Choroid plexus epithelial cell (primary cell): ENCODE data around the gene POC1A.

Source experiments
- DNase-seq: peaks from one replicate; pipeline ENCODE4 v3.0.0-alpha.2; 2010; ENCODE audit warnings: low read depth
- H3K4me3 ChIP-seq: 2 replicates; pipeline ENCODE4 v1.5.1; 2011; ENCODE audit warnings: low read depth, mild to moderate bottlenecking, control low read depth, low read length, moderate library complexity
- TF ChIP-seq, protein P1 (sequence below): conservative IDR thresholded peaks from 2 replicates; pipeline ENCODE4 v1.5.1; 2011; ENCODE audit warnings: low read depth, mild to moderate bottlenecking, control low read depth, inconsistent platforms, low read length, moderate library complexity

The POC1A gene

DNA sequence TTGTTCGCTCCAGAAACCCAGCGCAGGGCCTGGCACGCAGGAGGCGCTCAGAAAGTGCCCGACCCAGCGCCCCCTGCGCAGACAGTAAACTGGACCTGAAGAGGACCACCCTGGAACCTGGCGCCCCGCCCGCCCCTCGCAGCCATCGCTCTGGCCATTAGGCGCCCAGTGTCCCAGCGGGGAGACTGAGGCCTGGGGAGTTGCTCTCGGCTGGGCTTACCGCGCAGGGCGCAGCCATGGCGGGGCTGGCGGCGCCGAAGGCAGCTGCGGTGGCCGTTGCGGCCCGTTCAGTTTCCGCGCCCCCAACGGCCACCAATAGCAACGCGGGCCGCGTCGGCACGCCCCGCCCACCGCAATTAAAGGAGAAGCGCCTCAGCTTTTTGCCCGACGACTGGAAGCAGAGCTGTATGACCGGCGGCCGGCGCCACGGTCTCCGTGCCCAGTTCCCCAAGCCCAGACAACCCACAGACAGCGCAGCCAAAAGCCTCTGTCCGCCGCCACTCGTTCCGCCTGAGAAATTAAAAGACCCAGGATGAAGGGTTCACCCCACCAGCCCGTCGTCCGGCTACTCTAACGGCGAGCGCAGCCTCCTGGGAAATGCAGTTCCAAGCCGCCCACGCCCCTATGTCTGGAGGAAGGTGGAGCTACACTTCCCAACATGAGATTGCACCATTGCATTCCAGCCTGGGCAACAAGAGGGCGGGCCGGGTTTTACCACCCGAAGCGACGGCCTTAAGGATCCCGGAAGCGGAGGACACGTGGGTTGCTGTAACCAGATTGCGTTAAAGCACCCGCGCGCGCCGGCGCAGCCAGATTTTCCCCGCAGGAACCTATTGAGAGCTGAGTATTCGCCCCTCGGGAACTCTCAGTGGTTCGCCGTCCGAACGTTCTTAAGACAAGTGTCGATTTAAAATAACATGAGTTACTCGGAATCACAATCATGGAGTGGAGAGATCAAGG is at the start of gene POC1A:
TSS of gene POC1A (minus strand) at position 289 of the 960 bp plus-strand sequence. CDS start at position 238, 51 bp downstream.
- H3K4me3 ChIP-seq: peak within 1 kb of the TSS; percentile 82
- TF ChIP-seq, protein P1, sequence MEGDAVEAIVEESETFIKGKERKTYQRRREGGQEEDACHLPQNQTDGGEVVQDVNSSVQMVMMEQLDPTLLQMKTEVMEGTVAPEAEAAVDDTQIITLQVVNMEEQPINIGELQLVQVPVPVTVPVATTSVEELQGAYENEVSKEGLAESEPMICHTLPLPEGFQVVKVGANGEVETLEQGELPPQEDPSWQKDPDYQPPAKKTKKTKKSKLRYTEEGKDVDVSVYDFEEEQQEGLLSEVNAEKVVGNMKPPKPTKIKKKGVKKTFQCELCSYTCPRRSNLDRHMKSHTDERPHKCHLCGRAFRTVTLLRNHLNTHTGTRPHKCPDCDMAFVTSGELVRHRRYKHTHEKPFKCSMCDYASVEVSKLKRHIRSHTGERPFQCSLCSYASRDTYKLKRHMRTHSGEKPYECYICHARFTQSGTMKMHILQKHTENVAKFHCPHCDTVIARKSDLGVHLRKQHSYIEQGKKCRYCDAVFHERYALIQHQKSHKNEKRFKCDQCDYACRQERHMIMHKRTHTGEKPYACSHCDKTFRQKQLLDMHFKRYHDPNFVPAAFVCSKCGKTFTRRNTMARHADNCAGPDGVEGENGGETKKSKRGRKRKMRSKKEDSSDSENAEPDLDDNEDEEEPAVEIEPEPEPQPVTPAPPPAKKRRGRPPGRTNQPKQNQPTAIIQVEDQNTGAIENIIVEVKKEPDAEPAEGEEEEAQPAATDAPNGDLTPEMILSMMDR: no peak
- DNase-seq: peak; percentile 99

DNA sequence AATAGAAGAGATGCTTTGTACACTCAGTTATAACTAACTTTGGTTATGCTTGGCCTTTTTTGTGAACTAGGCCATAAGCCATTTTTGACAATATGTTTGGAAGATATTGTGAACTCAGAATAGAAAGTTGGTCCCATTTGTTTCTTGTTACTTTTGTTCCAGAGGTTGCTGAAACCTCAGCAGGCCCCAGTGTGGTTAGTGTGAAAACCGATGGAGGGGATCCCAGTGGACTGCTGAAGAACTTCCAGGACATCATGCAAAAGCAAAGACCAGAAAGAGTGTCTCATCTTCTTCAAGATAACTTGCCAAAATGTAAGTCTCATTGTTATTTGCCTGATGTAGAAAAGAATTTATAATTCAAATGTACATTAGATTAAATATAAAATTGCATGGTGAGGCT is 49.5 kb upstream of the POC1A start:
- no peak for DNase-seq
- no peak overlapping the region for H3K4me3 ChIP-seq
- TF ChIP-seq, protein P1: no peak

DNA sequence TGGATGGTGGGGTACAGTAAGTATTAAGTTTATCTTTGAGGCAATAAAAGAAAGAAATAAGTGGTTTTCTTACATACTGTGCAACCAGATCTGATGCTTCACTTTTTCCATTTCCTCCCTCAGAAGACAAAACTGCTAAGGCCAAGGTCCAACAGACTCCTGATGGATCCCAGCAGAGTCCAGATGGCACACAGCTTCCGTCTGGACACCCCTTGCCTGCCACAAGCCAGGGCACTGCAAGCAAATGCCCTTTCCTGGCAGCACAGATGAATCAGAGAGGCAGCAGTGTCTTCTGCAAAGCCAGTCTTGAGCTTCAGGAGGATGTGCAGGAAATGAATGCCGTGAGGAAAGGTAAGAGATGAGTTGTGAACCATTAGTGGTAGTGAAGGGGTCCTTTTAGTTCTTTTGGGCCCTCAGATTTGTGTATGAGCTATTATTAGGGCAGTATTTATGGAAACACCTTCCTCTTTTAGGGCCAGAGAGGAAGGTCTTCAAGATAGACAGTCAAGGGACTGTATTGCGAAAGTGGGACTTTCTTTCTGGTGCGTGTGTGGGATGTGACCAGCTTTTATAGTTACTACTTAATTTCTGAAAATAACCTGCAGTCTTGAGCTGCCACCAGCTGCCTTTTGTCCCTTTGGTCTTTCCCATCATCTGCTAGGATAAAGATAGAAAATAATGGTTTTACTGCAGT is 48.3 kb upstream of the POC1A start:
- no peak for DNase-seq
- H3K4me3 ChIP-seq: no peak overlapping the region
- TF ChIP-seq, protein P1: no peak

DNA sequence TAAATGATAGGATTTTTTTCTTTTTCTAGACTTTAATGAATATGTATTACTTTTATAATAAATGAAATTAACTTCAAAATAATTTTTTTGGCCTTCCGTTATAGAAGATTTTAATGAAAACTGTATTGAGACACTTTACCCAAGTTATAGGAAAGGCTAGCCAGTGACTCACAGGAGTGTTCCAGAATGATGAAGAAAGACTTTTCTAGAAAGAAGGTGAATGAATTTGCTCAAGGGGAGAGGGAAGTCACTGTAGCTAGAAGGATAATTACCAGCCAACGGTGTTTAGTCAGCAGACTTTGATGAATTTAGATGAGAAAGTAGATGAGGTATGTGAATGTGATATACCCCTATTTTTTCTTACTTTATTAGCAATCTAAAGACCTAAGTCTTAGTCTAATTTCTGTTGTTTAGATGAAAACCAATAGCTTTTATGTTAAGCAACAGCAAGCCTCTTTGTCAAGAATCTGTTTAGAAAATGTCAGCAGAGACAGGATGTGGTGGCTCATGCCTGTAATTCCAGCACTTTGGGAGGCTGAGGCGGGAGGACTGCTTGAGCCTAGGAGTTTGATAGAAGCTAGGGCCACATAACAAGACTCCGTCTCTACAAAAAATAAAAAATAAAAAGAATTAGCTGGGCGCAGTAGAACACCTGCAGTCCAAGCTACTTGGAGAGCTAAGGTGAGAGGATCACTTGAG is 46.9 kb upstream of the POC1A start:
- peak; percentile 36 for DNase-seq
- TF ChIP-seq, protein P1: no peak
- no peak overlapping the region for H3K4me3 ChIP-seq

DNA sequence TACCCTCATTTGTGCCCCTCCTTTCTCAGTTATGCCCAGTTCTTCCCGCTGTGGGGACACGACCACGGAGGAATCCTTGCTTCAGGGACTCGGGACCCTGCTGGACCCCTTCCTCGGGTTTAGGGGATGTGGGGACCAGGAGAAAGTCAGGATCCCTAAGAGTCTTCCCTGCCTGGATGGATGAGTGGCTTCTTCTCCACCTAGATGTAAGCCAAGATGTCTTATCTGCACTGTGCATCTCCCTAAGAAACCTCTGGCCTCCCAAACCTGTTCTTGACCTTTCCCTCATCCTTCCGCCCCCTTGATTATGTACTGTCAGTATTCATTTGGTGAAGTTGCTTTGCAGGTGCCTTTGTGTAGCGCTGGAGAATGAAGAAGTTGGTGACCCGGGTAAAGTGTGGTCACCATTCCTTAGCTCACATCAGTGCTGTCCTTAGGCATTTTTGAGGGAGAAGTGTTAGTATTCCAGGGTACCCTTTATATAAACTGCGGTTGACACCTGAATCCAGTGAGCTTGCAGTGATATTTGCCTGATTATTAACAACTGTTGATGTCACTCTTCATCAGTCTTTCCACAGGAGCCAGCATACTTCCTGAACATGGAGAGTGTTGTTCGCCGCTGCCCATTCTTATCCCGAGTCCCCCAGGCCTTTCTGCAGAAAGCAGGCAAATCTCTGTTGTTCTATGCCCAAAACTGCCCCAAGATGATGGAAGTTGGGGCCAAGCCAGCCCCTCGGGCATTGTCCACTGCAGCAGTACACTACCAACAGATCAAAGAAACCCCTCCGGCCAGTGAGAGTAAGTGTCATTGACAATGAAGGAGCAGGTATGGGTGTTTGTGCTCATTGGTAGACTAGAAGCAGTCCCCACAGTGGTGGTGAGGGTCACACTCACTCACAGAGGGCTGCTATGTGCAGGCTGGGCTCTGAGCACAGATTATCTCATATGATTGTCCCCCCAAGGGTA is 44.7 kb upstream of the POC1A start:
- TF ChIP-seq, protein P1: no peak
- DNase-seq: no peak
- peak overlapping the region; percentile 96 for H3K4me3 ChIP-seq
